ENCODE results near the gene CFAP46.

GRCh38 chr10:132943058-132943790 lies 854 bp upstream of the CFAP46 start:
- TF ChIP-seq, protein P1, sequence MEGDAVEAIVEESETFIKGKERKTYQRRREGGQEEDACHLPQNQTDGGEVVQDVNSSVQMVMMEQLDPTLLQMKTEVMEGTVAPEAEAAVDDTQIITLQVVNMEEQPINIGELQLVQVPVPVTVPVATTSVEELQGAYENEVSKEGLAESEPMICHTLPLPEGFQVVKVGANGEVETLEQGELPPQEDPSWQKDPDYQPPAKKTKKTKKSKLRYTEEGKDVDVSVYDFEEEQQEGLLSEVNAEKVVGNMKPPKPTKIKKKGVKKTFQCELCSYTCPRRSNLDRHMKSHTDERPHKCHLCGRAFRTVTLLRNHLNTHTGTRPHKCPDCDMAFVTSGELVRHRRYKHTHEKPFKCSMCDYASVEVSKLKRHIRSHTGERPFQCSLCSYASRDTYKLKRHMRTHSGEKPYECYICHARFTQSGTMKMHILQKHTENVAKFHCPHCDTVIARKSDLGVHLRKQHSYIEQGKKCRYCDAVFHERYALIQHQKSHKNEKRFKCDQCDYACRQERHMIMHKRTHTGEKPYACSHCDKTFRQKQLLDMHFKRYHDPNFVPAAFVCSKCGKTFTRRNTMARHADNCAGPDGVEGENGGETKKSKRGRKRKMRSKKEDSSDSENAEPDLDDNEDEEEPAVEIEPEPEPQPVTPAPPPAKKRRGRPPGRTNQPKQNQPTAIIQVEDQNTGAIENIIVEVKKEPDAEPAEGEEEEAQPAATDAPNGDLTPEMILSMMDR (IDR thresholded peaks at IDR 0.05): no peak
- no peak for TF ChIP-seq EP300 (IDR thresholded peaks at IDR 0.05)

Measured in ovary (tissue), 3 donors.